Measurements from ENCODE around the gene TMCC1.
"Not testable (repeated sequence)": the region's sequence is repeated elsewhere in the genome, so short reads cannot be mapped to it uniquely, and the experiment has no call there.

Gene TMCC1

DNA sequence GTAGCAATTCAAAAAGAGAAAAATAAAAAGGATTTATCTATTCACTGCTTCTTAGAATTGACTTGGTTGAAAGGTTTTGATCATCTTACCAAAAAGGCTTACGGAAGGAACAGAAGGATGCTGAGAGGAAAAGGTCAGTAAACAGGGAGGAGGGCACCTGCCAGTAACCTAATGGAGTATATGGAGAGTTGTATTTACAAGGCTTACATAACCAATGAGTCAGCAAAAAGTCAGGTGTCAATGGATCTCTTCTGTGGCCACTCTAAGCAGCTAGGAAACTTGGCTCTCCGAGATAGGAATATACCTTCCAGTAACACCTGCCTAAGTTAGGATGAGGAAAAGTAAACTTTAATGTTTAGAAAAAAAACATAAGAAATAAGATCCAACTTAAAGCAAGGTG, 206.6 kb downstream of the TMCC1 start:
- no peak for DNase-seq (ENCODE audit: low read depth)

- no peak for DNase-seq (ENCODE audit: low read depth)
Measured at GRCh38 chr3:129684270-129684669, 209.2 kb downstream of the TMCC1 start.

- DNase-seq (ENCODE audit: low read depth): no peak
Measured at GRCh38 chr3:129683201-129683600, 210.3 kb downstream of the TMCC1 start.

- DNase-seq (ENCODE audit: low read depth): no peak
Measured at GRCh38 chr3:129676985-129677384, 216.5 kb downstream of the TMCC1 start.

GRCh38 chr3:129674798-129675123, 218.8 kb downstream of the TMCC1 start:
- DNase-seq (ENCODE audit: low read depth): not testable (repeated sequence)

DNA sequence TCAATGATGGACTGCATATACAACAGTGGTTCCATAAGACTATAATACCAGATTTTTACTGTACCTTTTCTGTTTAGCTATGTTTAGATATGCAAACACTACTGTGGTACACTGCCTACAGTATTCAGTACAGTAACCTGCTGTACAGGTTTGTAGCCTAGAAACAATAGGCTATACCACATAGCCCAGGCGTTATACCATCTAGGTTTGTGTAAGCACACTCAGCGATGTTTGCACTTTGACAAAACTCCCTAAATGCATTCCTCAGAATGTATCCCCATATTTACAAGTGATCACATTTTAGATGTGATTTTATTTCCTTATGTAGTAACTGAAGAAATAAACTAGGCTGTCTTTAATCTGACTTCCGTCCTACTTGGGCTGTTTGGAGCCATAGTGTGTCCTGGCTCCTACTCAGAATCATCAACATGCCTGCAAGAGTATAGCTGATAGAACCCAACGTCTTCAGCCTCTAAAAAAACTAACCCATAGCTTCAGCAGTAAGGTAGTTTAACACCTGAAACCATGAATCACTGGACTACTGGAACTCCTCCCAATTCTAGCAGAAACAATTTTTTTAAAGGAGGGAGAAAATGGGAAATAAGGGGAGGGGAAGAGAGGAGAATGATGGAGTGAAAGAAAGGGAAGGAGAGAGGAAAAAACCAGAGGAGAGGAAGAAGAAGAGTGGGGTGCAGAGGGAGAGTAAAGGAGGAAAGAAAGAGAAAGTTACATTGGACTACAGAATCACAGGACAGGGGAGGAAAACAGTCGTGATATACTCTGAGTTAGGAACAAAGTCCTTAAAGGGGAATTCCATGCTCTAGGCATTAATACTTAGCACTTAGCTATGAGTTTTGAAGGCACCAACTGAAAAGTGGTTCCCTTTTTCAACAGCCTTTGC, 219.4 kb downstream of the TMCC1 start:
- no peak for DNase-seq (ENCODE audit: low read depth)

- no peak for DNase-seq (ENCODE audit: low read depth)
Measured at GRCh38 chr3:129673012-129673411, 220.5 kb downstream of the TMCC1 start.

- no peak for DNase-seq (ENCODE audit: low read depth)
Measured at GRCh38 chr3:129672412-129672811, 221.1 kb downstream of the TMCC1 start.

- peak; percentile 70 for DNase-seq (ENCODE audit: low read depth)
Measured at GRCh38 chr3:129665024-129665768, 228.3 kb downstream of the TMCC1 start.

DNA sequence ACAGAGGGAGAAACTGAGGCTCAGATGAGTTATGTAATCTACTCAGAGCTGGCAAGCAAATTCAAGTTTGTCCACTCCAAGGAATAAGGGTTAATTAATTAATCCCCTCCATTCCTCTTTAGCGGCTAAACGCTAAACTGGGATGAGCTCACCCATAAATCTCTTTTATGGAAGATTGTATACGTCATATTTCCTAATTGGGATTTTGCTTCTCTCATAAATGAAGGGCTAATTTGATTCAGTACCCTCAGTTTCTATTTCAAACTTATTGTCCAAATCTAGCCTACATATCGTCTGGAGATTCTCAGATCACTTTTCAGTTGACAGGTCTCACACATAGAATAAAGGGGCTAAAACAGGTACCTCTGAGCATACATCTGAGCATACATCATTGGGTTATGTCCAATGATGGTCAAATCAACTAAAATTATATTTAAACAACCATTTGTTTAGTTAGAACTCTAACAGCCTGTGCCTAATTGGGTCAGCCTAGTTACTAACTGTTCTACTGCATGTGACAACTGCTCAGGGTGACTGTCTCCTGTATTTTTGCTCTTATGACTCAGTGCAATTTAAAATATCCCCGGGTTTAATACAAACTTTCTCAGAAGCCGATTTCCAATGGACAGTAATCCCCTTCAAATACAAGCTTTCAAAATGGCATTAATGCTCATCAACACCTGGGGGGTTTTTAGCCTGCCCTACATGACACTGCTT, 229.4 kb downstream of the TMCC1 start:
- peak; percentile 30 for DNase-seq (ENCODE audit: low read depth)

DNA sequence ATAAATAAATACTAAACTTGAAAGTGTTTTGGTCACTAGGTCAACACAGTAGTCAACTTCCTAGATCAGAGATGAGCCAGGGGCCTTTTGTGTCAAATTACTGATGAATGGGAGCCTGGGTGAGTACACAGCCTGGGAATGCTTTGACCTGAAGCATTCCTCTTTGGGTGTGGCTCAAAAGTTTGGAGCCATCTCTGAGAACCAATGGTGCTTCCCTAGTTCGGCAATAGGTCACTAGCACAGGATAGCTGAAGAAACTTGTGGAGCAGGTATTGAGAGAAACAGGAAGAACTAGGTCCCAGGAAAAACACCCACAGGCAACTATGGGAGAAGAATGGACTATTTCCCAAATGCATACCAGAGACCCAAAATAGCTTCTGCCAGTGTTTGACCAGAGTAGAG, 230.5 kb downstream of the TMCC1 start:
- peak; percentile 29 for DNase-seq (ENCODE audit: low read depth)

DNA sequence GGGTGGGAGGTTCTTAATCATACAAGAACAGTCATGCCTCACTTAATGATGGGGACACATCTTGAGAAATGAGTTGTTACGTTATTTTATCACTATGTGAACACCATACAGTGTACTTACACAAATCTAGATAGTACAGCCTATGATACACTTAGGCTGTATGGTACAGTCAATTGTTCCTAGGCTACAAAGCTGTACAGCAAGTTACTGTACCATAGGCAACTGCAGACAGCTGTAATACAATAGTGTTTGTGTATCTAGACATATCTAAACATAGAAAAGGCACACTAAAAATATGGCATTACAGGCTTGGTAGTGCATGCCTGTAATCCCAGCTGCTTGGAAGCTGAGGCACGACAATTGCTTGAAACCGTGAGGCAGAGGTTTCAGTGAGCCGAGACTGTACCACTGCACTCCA, 231.3 kb downstream of the TMCC1 start:
- no peak for DNase-seq (ENCODE audit: low read depth)

GRCh38 chr3:129661766-129662165, 231.7 kb downstream of the TMCC1 start:
- DNase-seq (ENCODE audit: low read depth): no peak

DNA sequence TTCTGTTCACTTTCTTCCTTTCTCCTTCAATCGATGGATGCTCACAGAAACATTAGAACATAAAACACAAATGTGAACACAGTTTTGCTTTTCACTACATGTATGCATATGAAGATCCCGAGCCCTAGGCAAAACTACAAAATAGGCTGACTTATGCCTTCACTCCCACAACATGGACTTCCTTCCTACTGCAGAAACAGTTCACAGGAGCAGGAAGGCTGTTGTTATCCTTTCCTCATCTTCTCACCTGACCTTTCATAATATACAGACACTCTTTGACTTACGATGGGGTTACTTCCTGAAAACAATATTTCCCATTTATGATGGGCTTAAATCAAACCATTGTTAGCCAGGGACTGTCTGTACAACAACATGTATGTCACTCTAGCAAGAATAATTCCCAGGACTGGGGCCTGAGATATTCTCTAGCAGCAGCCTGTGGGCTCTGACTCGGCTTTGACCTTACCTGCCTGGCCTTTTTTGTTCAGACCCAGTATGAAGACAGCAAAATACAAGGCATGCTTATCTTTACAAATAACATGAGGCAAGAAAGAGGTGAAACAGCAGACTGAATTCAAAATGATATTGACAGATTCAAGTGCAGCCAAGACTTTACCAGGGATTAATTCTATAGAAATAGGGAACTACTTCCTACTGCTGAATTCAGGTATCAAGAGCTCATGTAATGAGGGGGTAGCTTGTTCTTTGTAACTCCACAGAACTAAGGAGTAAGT, 235.2 kb downstream of the TMCC1 start:
- no peak for DNase-seq (ENCODE audit: low read depth)

GRCh38 chr3:129657261-129658046, 236.1 kb downstream of the TMCC1 start:
- DNase-seq (ENCODE audit: low read depth): no peak

DNA sequence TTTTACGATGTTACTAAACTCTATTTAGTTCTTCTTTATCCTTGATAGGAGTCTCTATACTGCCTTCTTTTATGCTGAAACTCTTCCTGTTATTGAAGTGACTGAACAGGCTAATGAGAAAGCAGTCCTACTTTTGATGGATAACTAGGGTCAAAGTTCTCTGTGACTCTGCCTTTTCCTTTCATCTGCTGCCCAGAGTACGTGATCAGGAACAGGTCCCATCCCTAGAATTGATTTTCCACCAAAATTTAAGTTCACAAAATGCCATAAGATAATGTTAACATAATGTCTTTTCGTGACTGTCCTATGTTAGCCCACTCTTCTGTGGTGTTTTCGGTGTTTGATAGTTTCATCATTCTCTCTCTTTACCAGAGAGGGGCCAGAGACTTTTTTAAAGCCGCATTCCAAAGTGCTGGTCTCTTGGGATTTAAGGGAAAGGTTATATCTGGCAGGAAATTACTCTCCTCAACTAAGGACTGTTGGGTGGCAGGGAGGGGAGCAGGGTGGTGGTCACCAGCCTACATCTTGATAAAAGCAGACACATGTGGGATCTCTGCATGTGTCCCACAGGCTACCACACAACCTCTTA, 236.8 kb downstream of the TMCC1 start:
- no peak for DNase-seq (ENCODE audit: low read depth)

DNA sequence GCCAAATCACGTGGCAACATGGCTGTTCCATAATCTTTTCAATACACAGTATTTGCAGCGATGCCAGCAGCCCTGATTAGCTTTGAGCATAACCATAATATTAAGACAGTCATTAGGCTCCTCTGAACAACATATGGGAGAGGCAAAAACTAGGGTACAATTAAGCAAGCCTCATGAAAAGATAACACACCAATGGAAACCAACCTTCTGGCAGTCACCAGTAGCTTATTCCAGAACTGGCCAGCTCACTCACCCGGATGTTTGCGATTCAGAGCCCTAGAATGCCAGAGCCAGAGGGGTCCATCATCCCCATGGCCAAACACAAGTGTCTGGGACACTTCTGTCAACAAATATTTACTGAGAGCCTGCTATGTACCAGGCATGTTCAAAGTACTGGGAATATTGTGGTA, 238.2 kb downstream of the TMCC1 start:
- DNase-seq (ENCODE audit: low read depth): no peak

DNA sequence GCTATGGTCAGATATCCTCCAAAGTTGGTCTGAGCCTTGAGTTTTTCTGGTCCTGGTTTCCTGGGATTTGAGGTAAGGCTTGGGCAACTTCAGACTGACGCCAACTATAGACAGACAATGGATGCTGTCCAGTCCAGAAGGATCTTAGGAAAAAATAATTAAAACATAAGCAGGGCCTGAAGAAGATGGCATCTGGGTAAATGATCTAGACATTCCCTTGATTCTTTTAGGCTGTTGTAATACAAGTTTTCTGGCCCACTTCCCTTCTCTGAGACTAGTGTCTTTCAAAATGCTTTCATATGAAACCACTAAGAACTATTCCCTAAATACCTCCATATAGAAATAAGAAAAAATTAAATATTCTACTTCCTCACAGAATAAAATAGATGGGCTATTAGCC, 239.4 kb downstream of the TMCC1 start:
- DNase-seq (ENCODE audit: low read depth): no peak

GRCh38 chr3:129653019-129653418, 240.5 kb downstream of the TMCC1 start:
- DNase-seq (ENCODE audit: low read depth): no peak

GRCh38 chr3:129651435-129652202, 241.9 kb downstream of the TMCC1 start:
- peak; percentile 90 for DNase-seq (ENCODE audit: low read depth)

Measured in ELR (cell line).